ENCODE measurements around the gene C1QTNF8. TPM values are rescaled to one million over a fixed set of nuclear protein-coding genes. Genes with fewer than 3 reads are reported as not detected.
"Not testable (repeated sequence)": the region's sequence is repeated elsewhere in the genome, so short reads cannot be mapped to it uniquely, and the experiment has no call there.

The C1QTNF8 gene
- total RNA-seq, 2 donors from 2014 or later, result not detected

DNA sequence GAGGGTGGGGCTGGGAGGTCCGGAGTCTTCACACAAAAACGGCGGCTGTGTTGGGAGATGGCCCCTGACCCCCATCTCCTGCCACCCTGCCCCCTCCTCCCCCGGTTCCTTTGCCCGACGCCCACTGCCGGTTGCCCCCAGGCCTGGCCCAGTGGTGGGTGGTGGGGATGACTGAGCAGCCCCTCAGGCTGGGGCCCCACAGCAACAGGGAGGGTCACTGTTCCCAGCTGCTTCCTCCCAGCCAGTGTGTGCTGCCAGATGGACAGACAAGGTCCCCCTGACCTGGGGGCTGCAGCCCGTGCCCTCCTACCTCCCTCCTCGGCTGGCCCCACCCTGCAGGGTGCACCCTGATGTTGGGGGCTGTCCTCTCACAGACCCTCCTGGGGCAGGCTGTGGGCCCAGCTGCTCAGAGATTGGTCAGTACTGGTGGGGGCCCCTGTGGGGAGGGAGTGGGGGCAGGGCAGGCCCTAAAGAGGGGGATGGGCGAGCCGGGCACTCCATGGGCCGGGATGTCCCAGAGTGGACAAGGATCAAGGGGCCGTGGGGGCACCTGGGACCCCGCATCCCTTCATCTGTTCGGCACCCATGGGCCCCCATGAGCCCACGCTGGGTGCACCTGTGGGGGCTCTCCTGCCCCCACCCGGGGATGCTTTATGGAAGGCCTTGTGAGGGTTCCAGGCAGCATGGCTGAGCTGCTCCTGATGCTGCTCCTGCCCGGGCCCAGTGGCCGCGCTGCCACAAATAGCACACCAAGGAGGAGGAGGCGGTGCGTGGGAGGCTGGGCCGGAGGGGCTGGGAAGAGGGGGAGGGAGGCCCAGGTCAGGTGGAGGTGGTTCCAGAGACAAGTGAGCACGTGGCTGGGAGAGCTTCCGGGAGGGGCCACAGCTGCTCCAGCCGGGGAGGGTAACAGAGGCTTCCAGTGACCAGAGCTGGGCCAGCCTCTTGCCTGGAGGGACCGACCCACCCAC, 5.1 kb downstream of the C1QTNF8 start:
- Mint-ChIP-seq H3K36me3 (ENCODE audit: insufficient read depth in 2 of 2) (peaks cover 2 to 8% of the 10 kb centered on the region in 2 donors), H3K27ac (no peak overlapping the region), H3K27me3 (ENCODE audit: low read depth) (no peaks in the 10 kb centered on the region)

DNA sequence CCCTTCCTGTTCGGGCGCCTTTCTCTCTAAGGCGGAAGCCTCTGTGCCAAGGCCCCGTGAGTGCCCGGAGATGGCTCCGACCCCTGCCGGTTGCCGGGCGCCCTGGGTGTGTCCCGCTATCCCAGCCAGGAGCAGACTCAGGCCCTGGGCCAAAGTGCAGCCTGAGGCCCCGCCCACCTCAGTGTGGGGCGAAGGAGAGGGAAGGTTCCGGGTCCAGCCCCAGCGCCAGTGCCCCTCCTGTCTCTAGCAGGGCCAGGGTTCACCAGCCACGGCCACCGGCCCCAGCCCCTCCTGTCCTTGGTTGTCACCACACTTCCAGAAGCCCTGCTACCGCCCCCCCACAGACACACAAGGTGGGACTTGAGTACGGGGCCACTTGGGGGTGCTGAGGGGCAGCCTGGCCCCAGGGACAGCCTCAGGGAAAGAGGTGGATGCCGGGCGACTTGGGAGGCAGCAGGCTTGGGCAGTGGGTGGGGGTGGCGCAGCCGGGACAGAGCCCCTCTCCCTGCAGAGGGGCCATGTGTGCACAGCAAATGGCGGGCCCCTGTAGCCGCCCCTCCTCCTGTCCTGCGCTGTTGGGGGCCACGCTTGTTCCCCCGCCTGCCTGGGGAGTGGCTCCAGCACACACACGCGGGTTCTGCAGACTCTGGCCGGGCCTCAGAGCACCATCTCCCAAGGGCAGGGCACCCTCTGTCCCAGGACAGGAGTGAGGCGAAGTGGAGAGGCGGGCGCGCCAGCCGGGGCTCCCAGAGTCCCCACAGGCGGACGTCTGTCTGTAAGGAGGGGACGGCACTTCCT, 6.0 kb downstream of the C1QTNF8 start:
- Mint-ChIP-seq H3K27me3 (ENCODE audit: low read depth) (no peaks in the 10 kb centered on the region), H3K36me3 (ENCODE audit: insufficient read depth in 2 of 2) (peaks cover 9 to 15% of the 10 kb centered on the region in 2 donors), H3K9me3 (peaks cover 4 to 13% of the 10 kb centered on the region in 2 donors), H3K27ac (no peak overlapping the region), H3K4me1 (ENCODE audit: low read depth) (no peaks in the 10 kb centered on the region), H3K4me3 (no peak overlapping the region)
- DNase-seq (no peak), ATAC-seq (replicated peaks in 1 of 2) (no peak)

More for the DNA sequence above, 5.1 kb downstream of the C1QTNF8 start:
- Mint-ChIP-seq H3K4me3 (no peak overlapping the region), H3K4me1 (ENCODE audit: low read depth) (no peaks in the 10 kb centered on the region), H3K9me3 (peaks cover 2 to 7% of the 10 kb centered on the region in 2 donors)
- no peak for DNase-seq
- ATAC-seq (replicated peaks in 1 of 2), result no peak

DNA sequence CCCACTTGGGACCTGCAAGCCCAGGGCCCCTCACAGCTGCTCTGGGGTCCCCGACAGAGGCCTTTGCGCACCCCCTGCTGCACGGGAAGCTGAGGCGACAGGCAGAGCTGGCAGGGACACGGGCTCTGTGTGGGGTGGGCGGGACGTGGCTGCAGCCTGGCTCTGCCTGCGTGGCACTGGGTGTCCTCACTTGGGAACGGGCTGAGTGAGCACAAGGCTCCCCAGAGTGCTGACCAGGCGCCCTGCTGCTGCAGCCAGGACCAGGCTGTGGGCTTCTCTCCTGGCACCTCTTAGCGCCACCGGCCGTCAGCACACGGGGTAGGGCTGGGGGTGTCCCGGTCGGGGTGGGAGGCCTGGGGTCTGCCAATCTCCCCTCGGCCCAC, 6.6 kb downstream of the C1QTNF8 start:
- no peaks in the 10 kb centered on the region for H3K4me1 Mint-ChIP-seq (ENCODE audit: low read depth)
- no peak for ATAC-seq (replicated peaks in 1 of 2)
- no peak for DNase-seq
- no peak overlapping the region for H3K4me3 Mint-ChIP-seq
- H3K27me3 Mint-ChIP-seq (ENCODE audit: low read depth), result no peaks in the 10 kb centered on the region
- H3K36me3 Mint-ChIP-seq (ENCODE audit: insufficient read depth in 2 of 2), result peaks cover 10 to 16% of the 10 kb centered on the region in 2 donors
- H3K27ac Mint-ChIP-seq, result no peak overlapping the region
- peaks cover 4 to 14% of the 10 kb centered on the region in 2 donors for H3K9me3 Mint-ChIP-seq

DNA sequence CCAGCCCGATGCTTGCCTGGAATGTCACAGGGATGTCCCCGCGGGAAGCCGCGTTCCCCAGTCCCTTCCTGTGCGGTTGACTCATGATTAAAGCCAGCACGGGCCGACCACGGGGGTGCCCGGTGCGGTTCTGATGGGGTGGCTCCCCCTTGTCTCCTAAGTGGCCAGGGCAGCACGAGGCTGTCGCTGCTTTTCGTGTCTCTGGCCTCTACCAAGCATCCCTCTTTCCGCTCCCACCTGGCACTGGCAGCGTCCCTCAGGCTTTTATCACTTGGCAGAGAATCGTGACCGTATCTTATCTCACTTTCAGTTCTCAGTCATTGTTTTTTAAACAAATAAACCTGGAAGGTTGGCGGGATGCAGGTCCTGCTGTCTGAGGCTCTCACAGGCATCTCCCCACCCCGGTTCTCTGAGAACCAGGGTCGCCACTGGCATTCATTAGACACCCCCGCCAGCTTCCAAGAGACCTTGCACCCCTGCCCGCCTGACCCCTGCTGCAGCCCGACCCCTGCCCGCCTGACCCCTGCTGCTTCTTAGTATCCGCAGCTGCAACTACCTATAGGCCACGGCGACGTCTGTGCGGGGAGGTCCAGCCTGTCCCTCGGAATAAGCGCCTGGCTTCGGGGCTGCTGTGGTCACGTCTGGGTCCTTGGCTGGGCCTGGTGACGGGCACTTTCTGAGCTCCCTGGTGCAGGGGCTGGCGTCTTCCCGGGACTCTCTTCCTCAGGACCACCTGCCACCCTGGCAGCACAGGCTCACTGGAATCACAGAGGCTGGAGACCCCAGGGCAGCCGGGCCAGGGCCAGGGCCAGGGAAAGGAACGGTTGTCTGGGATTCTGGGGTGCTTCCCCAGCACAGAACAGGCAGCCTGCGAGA, 7.5 kb downstream of the C1QTNF8 start:
- ATAC-seq (replicated peaks in 1 of 2) (no peak), DNase-seq (no peak)
- Mint-ChIP-seq H3K27me3 (ENCODE audit: low read depth) (no peaks in the 10 kb centered on the region), H3K4me3 (no peak overlapping the region), H3K36me3 (ENCODE audit: insufficient read depth in 2 of 2) (peaks cover 10 to 15% of the 10 kb centered on the region in 2 donors), H3K4me1 (ENCODE audit: low read depth) (no peaks in the 10 kb centered on the region), H3K27ac (no peak overlapping the region), H3K9me3 (peaks cover 4 to 17% of the 10 kb centered on the region in 2 donors)

DNA sequence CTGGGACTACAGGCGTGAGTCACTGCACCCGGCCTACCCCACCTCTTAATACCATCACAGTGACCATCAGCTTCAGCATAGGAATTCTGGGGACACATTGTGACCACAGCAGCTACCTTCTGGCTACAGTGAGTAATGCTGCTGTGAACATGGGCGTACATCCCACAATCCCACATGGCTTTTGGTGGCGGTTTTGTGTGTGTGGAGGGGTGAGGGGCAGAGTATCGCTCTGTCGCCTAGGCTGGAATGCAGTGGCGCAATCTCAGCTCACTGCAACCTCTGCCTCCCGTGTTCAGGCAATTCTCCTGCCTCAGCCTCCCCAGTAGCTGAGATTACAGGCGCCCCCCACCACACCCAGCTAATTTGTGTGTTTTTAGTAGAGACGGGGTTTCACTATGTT, 9.6 kb downstream of the C1QTNF8 start:
- H3K27me3 Mint-ChIP-seq (ENCODE audit: low read depth); DNase-seq; H3K4me3 Mint-ChIP-seq; H3K9me3 Mint-ChIP-seq; H3K4me1 Mint-ChIP-seq (ENCODE audit: low read depth); H3K36me3 Mint-ChIP-seq (ENCODE audit: insufficient read depth in 2 of 2); H3K27ac Mint-ChIP-seq; ATAC-seq (replicated peaks in 1 of 2): not testable (repeated sequence)

DNA sequence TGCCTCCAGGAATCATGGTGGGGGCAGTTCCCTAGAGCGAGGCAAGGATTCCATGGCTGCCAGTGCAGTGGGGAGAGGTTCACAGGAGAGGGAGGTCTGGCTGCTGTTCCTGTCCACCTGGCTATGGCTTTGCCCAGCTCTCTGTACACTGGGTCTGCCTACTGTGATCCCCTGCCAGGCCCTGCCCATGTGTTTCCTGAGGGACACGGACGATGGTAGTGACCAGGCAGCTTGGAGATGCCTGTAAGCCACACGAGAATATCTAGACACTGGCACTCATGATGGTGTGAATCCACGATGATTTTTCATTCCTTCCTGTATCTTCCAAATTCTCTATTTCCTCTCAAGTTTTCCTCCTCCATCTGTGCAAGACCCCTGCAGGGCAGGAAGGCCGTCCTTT, 11.1 kb downstream of the C1QTNF8 start:
- ATAC-seq (replicated peaks in 1 of 2) (no peak), DNase-seq (no peak)
- H3K27ac Mint-ChIP-seq, result no peak overlapping the region
- H3K27me3 Mint-ChIP-seq (ENCODE audit: low read depth), result peaks cover 6% of the 10 kb centered on the region
- peaks cover 3 to 10% of the 10 kb centered on the region in 2 donors for H3K9me3 Mint-ChIP-seq
- peaks cover 8% of the 10 kb centered on the region in 2 donors for H3K36me3 Mint-ChIP-seq (ENCODE audit: insufficient read depth in 2 of 2)
- H3K4me1 Mint-ChIP-seq (ENCODE audit: low read depth), result no peaks in the 10 kb centered on the region
- H3K4me3 Mint-ChIP-seq, result no peak overlapping the region

DNA sequence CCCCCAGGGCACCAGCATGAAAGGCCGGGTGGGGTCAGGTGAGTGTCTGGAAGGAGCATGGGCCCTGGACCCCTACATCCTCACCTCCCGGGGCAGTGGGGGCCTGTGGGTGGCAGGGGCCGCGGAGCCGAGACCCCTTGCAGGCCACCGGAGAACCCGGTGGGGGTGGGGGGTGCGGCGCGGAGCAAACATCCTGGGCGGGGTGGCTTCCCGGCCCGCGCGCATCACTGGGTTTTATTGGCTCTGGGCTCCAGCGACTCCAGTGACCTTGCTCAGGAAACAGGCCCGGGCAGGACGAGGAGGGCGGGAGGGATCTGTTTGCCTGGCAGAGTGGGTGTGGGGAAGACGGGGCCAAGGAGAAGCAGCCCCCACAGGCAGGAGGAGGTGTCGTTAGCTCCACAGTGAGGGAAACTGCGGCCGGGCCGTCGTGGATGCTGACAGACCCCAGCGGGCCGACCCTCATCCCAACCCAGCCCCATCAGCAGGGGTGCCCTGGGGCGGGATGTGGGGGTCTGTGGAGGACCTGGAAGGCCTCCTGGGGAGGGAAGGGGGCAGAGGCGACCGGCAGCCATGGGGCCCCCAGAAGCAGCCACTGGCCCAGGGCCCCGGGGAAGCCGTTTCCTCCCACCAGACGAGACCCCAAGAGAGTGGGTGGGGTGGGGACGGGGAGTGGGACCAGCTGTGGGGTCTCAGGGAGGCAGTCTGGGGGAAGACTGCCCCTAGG, 12.9 kb downstream of the C1QTNF8 start:
- Mint-ChIP-seq H3K9me3 (peaks cover 3 to 10% of the 10 kb centered on the region in 2 donors), H3K27me3 (ENCODE audit: low read depth) (peaks cover 6% of the 10 kb centered on the region), H3K36me3 (ENCODE audit: insufficient read depth in 2 of 2) (peaks cover 8% of the 10 kb centered on the region in 2 donors), H3K4me1 (ENCODE audit: low read depth) (no peaks in the 10 kb centered on the region), H3K27ac (no peak overlapping the region), H3K4me3 (no peak overlapping the region)
- ATAC-seq (replicated peaks in 1 of 2) (no peak), DNase-seq (no peak)

DNA sequence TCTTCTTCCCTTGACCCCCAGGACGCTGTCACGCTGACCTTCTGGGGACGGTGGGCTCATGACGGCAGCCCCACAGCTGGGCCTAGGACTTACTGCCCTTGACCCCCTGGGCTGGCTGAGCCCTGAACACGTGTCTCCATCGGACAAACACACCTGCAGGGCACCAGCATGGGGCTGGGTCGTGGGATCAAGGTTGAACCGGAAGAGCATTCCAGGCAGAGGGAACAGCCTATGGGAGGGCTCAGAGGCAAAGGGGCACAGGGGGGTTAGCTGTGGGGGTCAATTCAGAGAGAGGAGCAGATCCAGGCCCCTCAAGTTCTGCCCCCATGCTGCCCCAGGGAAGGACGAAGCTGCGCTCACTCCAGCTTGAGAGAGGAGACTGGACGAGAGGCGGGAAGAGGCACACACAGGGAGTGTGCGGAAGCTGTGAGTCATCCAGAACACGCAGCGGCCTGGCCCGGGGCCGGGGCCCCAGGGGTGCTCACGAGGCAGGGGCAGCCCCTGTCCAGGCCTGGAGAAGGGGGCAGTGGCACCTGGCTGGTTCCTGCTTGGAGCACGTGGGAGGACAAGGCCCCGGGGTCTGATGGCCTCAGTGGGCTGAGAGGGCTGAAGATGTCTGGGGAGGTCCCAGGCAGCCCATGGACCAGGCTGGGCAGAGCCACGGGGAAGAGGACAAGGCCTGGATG, 13.6 kb downstream of the C1QTNF8 start:
- Mint-ChIP-seq H3K27me3 (ENCODE audit: low read depth) (peaks cover 6% of the 10 kb centered on the region), H3K27ac (no peak overlapping the region), H3K4me3 (no peak overlapping the region), H3K9me3 (peaks cover 3 to 10% of the 10 kb centered on the region in 2 donors), H3K36me3 (ENCODE audit: insufficient read depth in 2 of 2) (peaks cover 8% of the 10 kb centered on the region in 2 donors), H3K4me1 (ENCODE audit: low read depth) (no peaks in the 10 kb centered on the region)
- no peak for ATAC-seq (replicated peaks in 1 of 2)
- no peak for DNase-seq

DNA sequence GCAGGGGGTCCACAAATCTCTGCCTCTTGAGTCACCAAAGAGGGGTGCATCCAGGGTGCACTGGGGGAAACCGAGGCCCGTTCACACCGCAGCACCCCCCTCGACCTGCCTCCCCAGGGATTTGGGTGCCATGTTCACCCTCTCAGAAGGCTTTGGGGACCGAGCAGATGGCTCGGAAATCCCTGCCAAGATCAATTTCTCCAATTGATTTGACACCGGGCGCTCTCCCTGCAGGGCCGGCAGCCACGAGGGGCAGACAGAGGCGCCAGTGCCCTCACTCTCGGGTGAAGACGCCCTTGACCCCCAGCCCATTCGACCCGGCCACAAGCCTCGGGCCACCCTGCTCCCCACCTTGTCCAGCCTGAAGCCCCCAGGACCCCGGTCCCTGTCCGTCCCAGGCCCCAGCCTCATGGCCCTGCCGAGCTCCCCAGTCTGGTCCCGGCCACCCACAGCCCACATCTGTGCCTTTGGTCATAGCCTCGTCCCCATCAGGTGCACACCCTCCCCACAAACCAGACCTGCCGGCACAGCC, 14.2 kb downstream of the C1QTNF8 start:
- DNase-seq (no peak), ATAC-seq (replicated peaks in 1 of 2) (no peak)
- H3K9me3 Mint-ChIP-seq, result peaks cover 3 to 10% of the 10 kb centered on the region in 2 donors
- H3K4me1 Mint-ChIP-seq (ENCODE audit: low read depth), result no peaks in the 10 kb centered on the region
- H3K36me3 Mint-ChIP-seq (ENCODE audit: insufficient read depth in 2 of 2), result peaks cover 8% of the 10 kb centered on the region in 2 donors
- H3K4me3 Mint-ChIP-seq, result no peak overlapping the region
- H3K27me3 Mint-ChIP-seq (ENCODE audit: low read depth), result peaks cover 9% of the 10 kb centered on the region
- no peak overlapping the region for H3K27ac Mint-ChIP-seq

DNA sequence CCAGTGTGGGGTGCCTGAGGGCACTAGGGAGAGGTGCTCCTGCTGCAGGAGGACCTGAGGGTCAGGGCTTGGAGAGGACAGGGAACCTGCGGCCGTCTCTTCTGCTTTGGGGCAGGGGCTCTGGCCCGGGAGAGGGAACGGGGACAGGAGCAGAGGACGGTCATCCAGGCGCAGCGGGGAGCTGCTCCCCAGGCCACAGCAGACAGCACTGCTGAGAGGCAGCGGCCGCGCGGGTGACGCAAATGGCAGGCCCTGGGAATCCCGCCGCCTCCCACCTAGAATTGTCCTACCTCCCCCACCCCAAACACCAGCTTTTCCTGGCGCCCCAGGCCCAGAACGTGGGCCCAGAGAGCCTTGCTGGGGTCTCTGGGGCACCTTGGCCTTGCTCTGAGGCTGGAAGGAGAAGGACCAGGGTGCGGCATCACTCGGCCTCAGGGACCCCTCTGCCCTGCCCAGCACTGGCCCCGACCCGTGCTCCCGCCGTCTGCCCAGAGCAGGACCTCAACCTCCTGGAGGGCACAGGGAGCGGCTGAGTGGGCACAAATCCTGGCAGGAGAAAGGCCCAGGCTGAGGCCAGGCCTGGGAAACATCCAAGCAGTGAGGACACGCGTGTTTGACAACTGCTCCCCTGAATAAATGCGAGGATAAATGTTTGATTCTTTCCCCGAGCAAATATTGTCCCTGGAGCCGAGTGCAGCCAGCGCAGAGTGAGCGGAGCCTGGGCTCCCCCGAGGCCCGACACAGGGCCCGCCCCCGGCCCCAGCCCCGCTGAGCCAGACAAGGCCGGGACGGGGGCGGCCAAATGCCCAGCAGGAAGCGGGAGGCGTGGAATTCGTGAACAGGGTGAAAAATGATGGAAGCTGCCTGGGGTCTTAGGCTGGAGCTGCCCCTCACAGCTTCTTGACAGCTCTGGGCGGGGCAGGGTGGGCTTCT, 15.0 kb downstream of the C1QTNF8 start:
- peaks cover 8% of the 10 kb centered on the region in 2 donors for H3K36me3 Mint-ChIP-seq (ENCODE audit: insufficient read depth in 2 of 2)
- ATAC-seq (replicated peaks in 1 of 2), result no peak

More for the DNA sequence above, 15.0 kb downstream of the C1QTNF8 start:
- no peak overlapping the region for H3K4me3 Mint-ChIP-seq
- no peak for DNase-seq
- H3K27me3 Mint-ChIP-seq (ENCODE audit: low read depth), result peaks cover 15% of the 10 kb centered on the region
- H3K27ac Mint-ChIP-seq, result no peak overlapping the region
- peaks cover 3 to 10% of the 10 kb centered on the region in 2 donors for H3K9me3 Mint-ChIP-seq
- H3K4me1 Mint-ChIP-seq (ENCODE audit: low read depth), result peaks cover 5% of the 10 kb centered on the region

All from activated T-cell treated with anti-CD3 and anti-CD28 coated beads, Interleukin-2, amount 50 U/mL, for 72 hours (primary cell).